Ascending aorta (tissue), 2 donors: ENCODE results near the gene EHMT1. TPM values are rescaled to one million over a fixed set of nuclear protein-coding genes. Genes with fewer than 3 reads are reported as not detected.

Experiments
- DNase-seq, 2 donors: peaks; one replicate each; pipeline ENCODE4 v3.0.0-alpha.2; 2019; ENCODE audit warnings: low spot score in 2 of 2
- H3K27ac ChIP-seq, 2 donors: fragments of 200-600 bp; sonication (generic); one replicate each; pipeline ENCODE4 v1.5.1; 2016 to 2017; ENCODE audit warnings: mild to moderate bottlenecking in 1 of 2
- H3K27me3 ChIP-seq: fragments of 200-600 bp; sonication (generic); one replicate; pipeline ENCODE4 v1.5.1; 2017
- H3K36me3 ChIP-seq, 2 donors: fragments of 200-600 bp; sonication (generic); one replicate each; pipeline ENCODE4 v1.5.1; 2016
- H3K4me1 ChIP-seq, 2 donors: fragments of 200-600 bp; sonication (generic); one replicate each; pipeline ENCODE4 v1.5.1; 2016 to 2017; ENCODE audit warnings: mild to moderate bottlenecking in 1 of 2
- H3K4me3 ChIP-seq, 2 donors: fragments of 200-600 bp; sonication (generic); one replicate each; pipeline ENCODE4 v1.5.1; 2016 to 2017; ENCODE audit warnings: mild to moderate bottlenecking in 1 of 2
- H3K9me3 ChIP-seq, 2 donors: fragments of 200-600 bp; sonication (generic); one replicate each; pipeline ENCODE4 v1.5.1; 2016
- CTCF ChIP-seq, 3 experiments: fragments of 200-600 bp in 2 of 3; fragments of 450-650 bp in 1 of 3; sonication (generic) in 2 of 3; IDR thresholded peaks; one replicate each; pipeline ENCODE4 v1.5.1; 2016 to 2019; ENCODE audit warnings: antibody characterized with exemption in 3 of 3, mild to moderate bottlenecking in 1 of 3, moderate library complexity in 1 of 3
- intact Hi-C: fragments of 100-400 bp; cut with DNase I; formaldehyde crosslinking; loops from one replicate; pipeline ENCODE4 v1.15.1; 2023
- total RNA-seq: library from RNA; depleted of rRNA; stranded (reverse); fragments of >200 nt; gene quantifications from one replicate; pipeline ENCODE4 v1.1.0, GENCODE V29; 2016

Gene EHMT1
- total RNA-seq, 1 donor from 2014 or later: 49.9 TPM

GRCh38 chr9:137878146-137878941, 259.5 kb downstream of the EHMT1 start:
- no peak overlapping the region for H3K27ac ChIP-seq
- no peak for TF ChIP-seq CTCF (IDR thresholded peaks at IDR 0.05)
- DNase-seq: no peak
- no peaks in the 10 kb centered on the region for H3K36me3 ChIP-seq
- intact Hi-C loops: no loop called here
- no peaks in the 10 kb centered on the region for H3K4me1 ChIP-seq
- peaks cover 13% of the 10 kb centered on the region for H3K27me3 ChIP-seq
- H3K9me3 ChIP-seq: no peaks in the 10 kb centered on the region
- peak overlapping the region; percentile 19 to 39 for H3K4me3 ChIP-seq

GRCh38 chr9:137879052-137879451, 260.2 kb downstream of the EHMT1 start:
- Histone ChIP-seq H3K4me1 (no peaks in the 10 kb centered on the region), H3K36me3 (no peaks in the 10 kb centered on the region), H3K27ac (no peak overlapping the region), H3K4me3 (no peak overlapping the region), H3K9me3 (no peaks in the 10 kb centered on the region), H3K27me3 (peaks cover 13% of the 10 kb centered on the region)
- intact Hi-C loops: no loop called here
- no peak for DNase-seq
- no peak for TF ChIP-seq CTCF (IDR thresholded peaks at IDR 0.05)

- Histone ChIP-seq H3K9me3 (no peaks in the 10 kb centered on the region), H3K4me3 (no peak overlapping the region), H3K4me1 (no peaks in the 10 kb centered on the region), H3K27ac (no peak overlapping the region), H3K36me3 (no peaks in the 10 kb centered on the region), H3K27me3 (peaks cover 13% of the 10 kb centered on the region)
- no peak for TF ChIP-seq CTCF (IDR thresholded peaks at IDR 0.05)
- intact Hi-C loops: no loop called here
- DNase-seq: no peak
These were observed 260.9 kb downstream of the EHMT1 start for GRCh38 chr9:137879566-137880150.

- intact Hi-C loops: no loop called here
- peaks cover 13% of the 10 kb centered on the region for H3K27me3 ChIP-seq
- no peaks in the 10 kb centered on the region for H3K36me3 ChIP-seq
- H3K4me3 ChIP-seq: no peak overlapping the region
- H3K4me1 ChIP-seq: no peaks in the 10 kb centered on the region
- no peak overlapping the region for H3K27ac ChIP-seq
- no peak for DNase-seq
- H3K9me3 ChIP-seq: no peaks in the 10 kb centered on the region
- no peak for TF ChIP-seq CTCF (IDR thresholded peaks at IDR 0.05)
These were observed 261.6 kb downstream of the EHMT1 start for GRCh38 chr9:137880160-137880975.

GRCh38 chr9:137880976-137881530, 262.2 kb downstream of the EHMT1 start:
- Histone ChIP-seq H3K36me3 (no peaks in the 10 kb centered on the region), H3K27ac (no peak overlapping the region), H3K4me3 (no peak overlapping the region), H3K9me3 (no peaks in the 10 kb centered on the region), H3K27me3 (peaks cover 13% of the 10 kb centered on the region), H3K4me1 (no peaks in the 10 kb centered on the region)
- no peak for TF ChIP-seq CTCF (IDR thresholded peaks at IDR 0.05)
- intact Hi-C loops: no loop called here
- no peak for DNase-seq
